Subcutaneous abdominal adipose tissue (tissue), 5 donors: Measurements from ENCODE around the gene ZFX.
A peak's percentile ranks its signal among the peaks of the same experiment; 100 is the strongest.

Experiments
- H3K27ac ChIP-seq: one replicate; pipeline ENCODE4 v1.7.0; 2013; ENCODE audit warnings: low read depth, mild to moderate bottlenecking, inconsistent platforms, low read length, moderate library complexity
- H3K27me3 ChIP-seq, 5 donors: one replicate each; pipeline ENCODE4 v1.7.0; 2013; ENCODE audit warnings: low read length in 5 of 5, inconsistent platforms in 1 of 5; ENCODE audit not compliant: control insufficient read depth in 5 of 5, insufficient read depth in 4 of 5
- H3K36me3 ChIP-seq, 5 donors: one replicate each; pipeline ENCODE4 v1.7.0; 2013; ENCODE audit warnings: low read length in 5 of 5; ENCODE audit not compliant: control insufficient read depth in 5 of 5, insufficient read depth in 5 of 5
- H3K4me1 ChIP-seq, 5 donors: one replicate each; pipeline ENCODE4 v1.7.0; 2013; ENCODE audit warnings: low read length in 5 of 5, mild to moderate bottlenecking in 3 of 5, moderate library complexity in 1 of 5; ENCODE audit not compliant: control insufficient read depth in 5 of 5, insufficient read depth in 5 of 5
- H3K4me3 ChIP-seq, 5 donors: one replicate each; pipeline ENCODE4 v1.7.0; 2013; ENCODE audit warnings: low read length in 5 of 5, low read depth in 1 of 5
- H3K9ac ChIP-seq, 5 donors: one replicate each; pipeline ENCODE4 v1.7.0; 2013; ENCODE audit warnings: low read length in 5 of 5, mild to moderate bottlenecking in 4 of 5, moderate library complexity in 3 of 5
- H3K9me3 ChIP-seq, 5 donors: one replicate each; pipeline ENCODE4 v1.7.0; 2013; ENCODE audit warnings: low read length in 5 of 5; ENCODE audit not compliant: control insufficient read depth in 5 of 5
- donor health status: healthy.
- donor health status: healthy.
- donor health status: healthy.
- donor health status: healthy.
- donor health status: healthy.

ZFX gene

DNA sequence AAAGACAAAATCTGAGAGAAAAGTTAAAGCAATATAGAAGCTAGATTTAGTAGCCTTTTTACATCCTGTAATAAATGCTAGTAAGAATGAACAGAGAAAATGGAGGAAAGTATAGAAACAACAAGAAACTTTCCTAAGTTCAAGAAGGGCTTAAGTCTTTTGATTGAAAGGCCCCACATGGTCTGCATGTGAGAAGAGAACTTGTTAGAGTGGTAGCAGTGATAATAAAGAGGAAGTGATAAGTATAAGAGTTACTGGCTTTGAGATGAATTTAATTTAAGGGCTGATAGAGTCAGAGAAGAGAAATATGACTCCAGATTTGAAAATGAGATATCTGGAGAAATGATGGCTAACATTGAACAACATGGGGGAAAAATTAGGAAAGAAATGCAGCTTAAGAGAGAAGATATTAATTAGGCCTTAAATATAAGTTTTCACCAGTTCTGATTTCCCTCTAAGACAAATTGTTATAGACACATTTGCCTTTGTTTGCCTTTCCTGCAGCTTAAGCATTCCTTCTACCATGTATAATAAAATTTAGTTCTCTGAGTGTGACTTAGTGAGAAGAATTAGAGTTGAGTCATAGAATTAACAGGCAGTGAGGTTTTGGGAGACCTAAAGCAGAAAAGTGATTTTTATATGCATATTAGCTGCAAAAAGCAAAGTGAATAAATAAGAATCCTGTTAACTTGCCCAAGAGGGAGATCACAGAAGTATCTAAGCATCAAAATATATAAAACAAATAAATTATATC is 18.4 kb downstream of the ZFX start:
- Histone ChIP-seq H3K9me3 (no peaks in the 10 kb centered on the region), H3K4me3 (no peak overlapping the region), H3K9ac (no peak overlapping the region), H3K36me3 (peaks cover 4 to 9% (median 5%) of the 10 kb centered on the region in 5 donors), H3K4me1 (peaks cover 0 to 31% (median 30%) of the 10 kb centered on the region in 5 donors), H3K27me3 (no peaks in the 10 kb centered on the region), H3K27ac (no peak overlapping the region)

DNA sequence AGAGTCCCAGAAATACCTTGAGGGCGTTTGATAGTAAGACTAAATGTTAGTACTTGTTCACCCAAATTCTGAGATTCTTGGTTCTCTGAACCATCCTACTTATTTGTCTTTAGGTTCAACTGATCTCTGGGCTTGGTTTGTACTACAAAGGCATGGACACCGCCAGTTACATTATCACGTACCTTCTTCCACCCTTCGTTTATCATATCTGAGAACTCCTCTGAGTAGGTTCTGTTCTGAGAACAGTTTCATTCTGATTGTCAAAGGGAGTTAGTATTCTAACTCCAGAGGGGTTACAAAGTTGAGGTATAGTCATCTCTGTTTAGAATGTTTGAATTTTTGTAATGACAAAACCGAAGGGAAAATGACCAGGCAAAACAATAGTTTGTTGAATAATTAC is 19.3 kb downstream of the ZFX start:
- Histone ChIP-seq H3K9me3 (no peaks in the 10 kb centered on the region), H3K4me3 (no peak overlapping the region), H3K27me3 (no peaks in the 10 kb centered on the region), H3K36me3 (peaks cover 13 to 14% (median 14%) of the 10 kb centered on the region in 5 donors), H3K4me1 (peaks cover 0 to 32% (median 30%) of the 10 kb centered on the region in 5 donors), H3K27ac (no peak overlapping the region), H3K9ac (no peak overlapping the region)

DNA sequence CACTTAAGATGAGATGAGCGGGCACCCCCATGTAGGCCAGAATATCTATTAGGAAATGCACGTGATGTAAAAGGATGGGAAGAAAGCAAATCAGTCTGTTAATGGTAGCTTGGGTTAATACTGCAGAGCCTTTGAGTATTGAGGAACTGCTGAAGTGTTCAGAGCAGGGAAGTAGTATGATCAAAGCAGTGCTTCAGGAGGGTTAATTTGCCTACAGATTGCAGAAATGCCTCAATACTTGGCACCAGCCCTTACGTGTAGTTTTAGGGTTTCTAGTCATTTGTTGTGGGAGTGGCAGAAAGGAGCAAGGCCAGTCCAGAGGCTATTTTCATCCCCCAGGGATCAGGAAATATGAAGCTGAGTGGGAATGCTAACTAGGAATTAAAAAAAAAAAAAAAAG is 19.7 kb downstream of the ZFX start:
- no peaks in the 10 kb centered on the region for H3K27me3 ChIP-seq
- no peak overlapping the region for H3K4me3 ChIP-seq
- no peaks in the 10 kb centered on the region for H3K9me3 ChIP-seq
- peaks cover 13 to 16% (median 14%) of the 10 kb centered on the region in 5 donors for H3K36me3 ChIP-seq
- H3K27ac ChIP-seq = peak overlapping the region; percentile 9
- peaks cover 0 to 32% (median 30%) of the 10 kb centered on the region in 5 donors for H3K4me1 ChIP-seq
- H3K9ac ChIP-seq = no peak overlapping the region

DNA sequence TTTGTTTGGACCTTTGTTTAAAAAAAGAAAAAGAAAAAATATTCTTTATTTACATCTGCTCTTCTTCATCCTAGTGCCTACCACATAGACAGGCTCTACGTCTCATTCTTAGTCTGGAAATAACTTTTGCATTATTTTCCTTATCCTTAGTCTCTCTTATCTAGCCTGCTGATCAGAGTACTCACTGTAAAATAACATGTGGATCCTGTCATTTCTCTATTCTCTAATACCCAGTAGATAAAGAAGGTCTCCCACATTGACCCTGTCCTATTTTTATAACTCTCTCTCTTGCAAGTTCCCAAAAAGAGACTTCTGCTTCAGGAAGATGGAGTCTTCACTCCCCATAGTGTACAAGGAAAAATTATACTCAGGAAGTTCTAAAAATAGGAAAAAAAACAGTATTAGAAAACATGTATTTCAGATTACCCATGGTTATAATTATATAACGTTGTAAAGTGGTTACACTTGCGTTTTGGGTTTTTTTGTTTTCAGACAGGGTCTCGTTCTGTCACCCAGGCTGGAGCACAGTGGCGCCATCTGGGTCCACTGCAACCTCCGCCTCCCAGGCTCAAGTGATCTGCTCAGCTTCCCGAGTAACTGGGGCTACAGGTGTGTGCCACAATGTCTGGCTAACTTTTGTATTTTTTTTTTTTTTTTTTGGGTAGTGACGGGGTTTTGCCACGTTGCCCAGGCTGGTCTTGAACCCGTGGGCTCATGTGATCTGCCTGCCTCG is 23.8 kb downstream of the ZFX start:
- H3K9ac ChIP-seq = no peak overlapping the region
- no peaks in the 10 kb centered on the region for H3K9me3 ChIP-seq
- no peak overlapping the region for H3K4me3 ChIP-seq
- no peak overlapping the region for H3K27ac ChIP-seq
- peaks cover 18 to 48% (median 34%) of the 10 kb centered on the region in 5 donors for H3K36me3 ChIP-seq
- peaks cover 0 to 32% (median 20%) of the 10 kb centered on the region in 5 donors for H3K4me1 ChIP-seq
- H3K27me3 ChIP-seq = no peaks in the 10 kb centered on the region

DNA sequence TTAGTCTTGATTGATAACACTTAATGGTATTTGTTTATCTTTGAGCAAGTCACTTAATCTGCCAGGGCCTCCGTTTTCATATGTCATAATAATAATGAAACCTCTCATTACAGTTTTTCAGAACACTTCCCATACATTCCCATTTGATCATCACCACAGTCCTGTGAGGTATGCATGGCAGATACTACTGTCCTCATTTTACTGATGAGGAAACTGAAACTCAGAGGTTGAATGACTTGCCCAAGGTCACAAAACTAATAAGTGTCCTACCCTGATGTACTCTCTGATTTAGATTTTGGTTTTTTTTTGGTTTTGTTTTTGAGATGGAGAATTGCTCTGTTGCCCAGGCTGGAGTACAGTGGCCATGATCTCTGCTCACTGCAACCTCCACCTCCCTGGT is 25.7 kb downstream of the ZFX start:
- H3K4me1 ChIP-seq = peaks cover 0 to 19% (median 9%) of the 10 kb centered on the region in 5 donors
- H3K36me3 ChIP-seq = peaks cover 27 to 67% (median 48%) of the 10 kb centered on the region in 5 donors

DNA sequence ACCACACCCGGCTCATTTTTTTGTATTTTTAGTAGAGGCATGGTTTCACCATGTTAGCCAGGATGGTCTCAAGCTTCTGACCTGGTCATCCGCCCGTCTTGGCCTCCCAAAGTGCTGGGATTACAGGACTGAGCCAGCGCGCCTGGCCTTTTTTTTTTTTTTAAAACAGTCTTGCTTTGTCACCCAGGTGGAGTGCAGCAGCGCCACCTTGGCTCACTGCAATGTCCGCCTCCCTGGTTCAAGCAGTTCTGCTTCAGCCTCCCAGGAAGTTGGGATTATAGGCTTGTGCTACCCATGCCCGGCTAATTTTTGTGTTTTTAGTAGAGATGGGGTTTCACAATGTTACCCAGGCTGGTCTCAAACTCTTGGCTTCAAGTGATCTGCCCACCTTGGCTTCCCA is 28.9 kb downstream of the ZFX start:
- H3K4me1 ChIP-seq = peaks cover 0 to 4% (median 0%) of the 10 kb centered on the region in 5 donors
- H3K27me3 ChIP-seq = no peaks in the 10 kb centered on the region
- no peak overlapping the region for H3K9ac ChIP-seq
- H3K36me3 ChIP-seq = peaks cover 22 to 68% (median 46%) of the 10 kb centered on the region in 5 donors
- no peak overlapping the region for H3K4me3 ChIP-seq
- H3K27ac ChIP-seq = no peak overlapping the region
- H3K9me3 ChIP-seq = no peaks in the 10 kb centered on the region

More for the DNA sequence above, 25.7 kb downstream of the ZFX start:
- no peaks in the 10 kb centered on the region for H3K9me3 ChIP-seq
- H3K4me3 ChIP-seq = no peak overlapping the region
- no peak overlapping the region for H3K27ac ChIP-seq
- no peak overlapping the region for H3K9ac ChIP-seq
- H3K27me3 ChIP-seq = no peaks in the 10 kb centered on the region

DNA sequence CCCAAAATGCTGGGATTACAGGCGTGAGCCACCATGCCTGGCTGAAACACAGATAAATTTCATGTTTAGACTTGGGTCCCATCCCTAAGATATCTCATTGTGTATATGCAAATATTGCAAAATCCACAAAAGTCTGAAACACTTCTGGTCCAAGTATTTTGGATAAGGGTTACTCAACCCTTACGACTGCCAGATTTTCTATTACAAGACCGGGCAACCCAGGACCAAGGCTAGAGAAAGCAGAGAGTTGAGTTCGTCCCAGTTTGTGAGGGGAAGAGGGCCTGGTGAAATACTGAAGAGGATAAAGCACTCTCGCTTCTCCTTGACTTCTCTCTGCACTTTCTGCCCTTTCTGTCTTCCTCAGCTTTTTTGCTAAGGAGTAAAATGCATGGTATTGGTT is 34.5 kb downstream of the ZFX start:
- no peaks in the 10 kb centered on the region for H3K9me3 ChIP-seq
- no peaks in the 10 kb centered on the region for H3K27me3 ChIP-seq
- peaks cover 14 to 36% (median 16%) of the 10 kb centered on the region in 5 donors for H3K36me3 ChIP-seq
- H3K4me1 ChIP-seq = peaks cover 0 to 13% (median 9%) of the 10 kb centered on the region in 5 donors
- no peak overlapping the region for H3K4me3 ChIP-seq
- H3K9ac ChIP-seq = no peak overlapping the region
- no peak overlapping the region for H3K27ac ChIP-seq

DNA sequence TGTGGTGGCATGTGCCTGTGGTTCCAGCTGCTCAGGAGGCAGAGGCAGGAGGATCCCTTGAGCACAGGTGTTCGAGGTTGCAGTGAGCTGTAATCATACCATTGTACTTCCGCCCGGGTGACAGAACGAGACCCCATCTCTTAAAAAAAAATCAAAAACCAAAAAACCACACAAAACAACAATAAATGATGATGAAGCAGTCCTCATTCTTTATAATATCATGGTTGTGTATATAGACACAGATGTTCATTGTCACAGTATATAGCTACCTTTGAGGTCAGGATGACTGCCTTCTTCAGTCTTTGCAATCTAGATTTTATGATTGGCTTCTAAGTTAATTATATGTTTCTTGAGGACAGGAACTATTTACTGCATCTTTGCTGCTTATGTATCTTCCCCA is 37.0 kb downstream of the ZFX start:
- H3K36me3 ChIP-seq = peaks cover 0 to 15% (median 4%) of the 10 kb centered on the region in 5 donors

DNA sequence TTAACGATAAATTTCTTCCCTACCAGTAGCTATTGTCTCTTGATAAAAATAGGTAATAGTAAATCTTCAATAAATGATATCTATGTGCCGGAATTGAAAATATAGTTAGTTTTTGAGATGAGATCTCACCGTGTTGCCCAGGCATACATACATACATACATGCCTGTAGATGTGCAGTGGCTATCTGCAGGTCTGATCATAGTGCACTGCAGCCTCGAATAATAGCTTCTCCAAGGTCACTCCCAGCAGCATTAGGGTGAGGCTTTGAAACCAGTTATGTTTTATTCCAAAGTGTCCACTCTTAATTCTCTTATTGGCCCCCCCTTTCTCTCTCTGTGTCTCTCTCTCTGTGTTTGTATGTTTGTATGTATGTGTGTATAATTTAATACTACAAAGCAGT is 37.5 kb downstream of the ZFX start:
- peaks cover 0 to 25% (median 14%) of the 10 kb centered on the region in 5 donors for H3K4me1 ChIP-seq
- no peak overlapping the region for H3K27ac ChIP-seq

More for the DNA sequence above, 37.0 kb downstream of the ZFX start:
- no peaks in the 10 kb centered on the region for H3K27me3 ChIP-seq
- no peak overlapping the region for H3K9ac ChIP-seq
- H3K9me3 ChIP-seq = no peaks in the 10 kb centered on the region
- H3K4me1 ChIP-seq = peaks cover 0 to 25% (median 14%) of the 10 kb centered on the region in 5 donors
- H3K27ac ChIP-seq = no peak overlapping the region
- H3K4me3 ChIP-seq = no peak overlapping the region

DNA sequence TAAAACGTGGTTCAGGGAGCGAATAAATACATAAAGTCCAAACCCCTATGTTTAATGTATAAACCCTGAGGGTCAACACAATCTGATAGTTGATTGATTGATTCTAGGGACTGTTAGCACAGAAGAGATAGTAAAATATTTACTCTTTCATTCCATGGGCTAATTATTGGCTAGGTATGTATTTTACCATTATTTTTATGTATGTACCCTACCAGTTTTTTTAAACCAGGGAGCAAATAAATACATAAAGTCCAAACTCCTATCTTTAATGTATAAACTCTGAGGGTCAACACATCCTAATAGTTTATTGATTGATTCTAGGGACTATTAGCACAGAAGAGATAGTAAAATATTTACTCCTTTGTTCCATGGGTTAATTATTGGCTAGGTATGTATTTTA is 40.0 kb downstream of the ZFX start:
- Histone ChIP-seq H3K36me3 (peaks cover 0 to 15% (median 4%) of the 10 kb centered on the region in 5 donors), H3K4me3 (no peak overlapping the region), H3K4me1 (peaks cover 0 to 20% (median 11%) of the 10 kb centered on the region in 5 donors), H3K27ac (no peak overlapping the region), H3K9me3 (no peaks in the 10 kb centered on the region), H3K27me3 (no peaks in the 10 kb centered on the region), H3K9ac (no peak overlapping the region)

More for the DNA sequence above, 37.5 kb downstream of the ZFX start:
- Histone ChIP-seq H3K9me3 (no peaks in the 10 kb centered on the region), H3K9ac (no peak overlapping the region), H3K4me3 (no peak overlapping the region), H3K36me3 (peaks cover 0 to 15% (median 4%) of the 10 kb centered on the region in 5 donors), H3K27me3 (no peaks in the 10 kb centered on the region)
